ENCODE data around the gene CYSLTR2.

- TF ChIP-seq PREB (CRISPR knock-in tag; IDR thresholded peaks at IDR 0.05), result no peak
- TF ChIP-seq CBX5 (IDR thresholded peaks at IDR 0.05; ENCODE audit: borderline replicate concordance, low read depth), result no peak
- no peak for TF ChIP-seq PATZ1 (CRISPR knock-in tag; IDR thresholded peaks at IDR 0.05; ENCODE audit: borderline replicate concordance)
Observed at GRCh38 chr13:48640767-48641166, 13.0 kb upstream of the CYSLTR2 start.

Measured in K562 (cell line).